HG03097 (cell line): Measurements from ENCODE around the gene GRAMD4.
A peak's percentile ranks its signal among the peaks of the same experiment; 100 is the strongest.

Source experiments
- ATAC-seq: cut with Tn5 transposase; IDR thresholded peaks from one replicate; pipeline ENCODE4 v1.9.1; 2021; ENCODE audit not compliant: unreplicated experiment, low FRiP score

GRAMD4 gene

DNA sequence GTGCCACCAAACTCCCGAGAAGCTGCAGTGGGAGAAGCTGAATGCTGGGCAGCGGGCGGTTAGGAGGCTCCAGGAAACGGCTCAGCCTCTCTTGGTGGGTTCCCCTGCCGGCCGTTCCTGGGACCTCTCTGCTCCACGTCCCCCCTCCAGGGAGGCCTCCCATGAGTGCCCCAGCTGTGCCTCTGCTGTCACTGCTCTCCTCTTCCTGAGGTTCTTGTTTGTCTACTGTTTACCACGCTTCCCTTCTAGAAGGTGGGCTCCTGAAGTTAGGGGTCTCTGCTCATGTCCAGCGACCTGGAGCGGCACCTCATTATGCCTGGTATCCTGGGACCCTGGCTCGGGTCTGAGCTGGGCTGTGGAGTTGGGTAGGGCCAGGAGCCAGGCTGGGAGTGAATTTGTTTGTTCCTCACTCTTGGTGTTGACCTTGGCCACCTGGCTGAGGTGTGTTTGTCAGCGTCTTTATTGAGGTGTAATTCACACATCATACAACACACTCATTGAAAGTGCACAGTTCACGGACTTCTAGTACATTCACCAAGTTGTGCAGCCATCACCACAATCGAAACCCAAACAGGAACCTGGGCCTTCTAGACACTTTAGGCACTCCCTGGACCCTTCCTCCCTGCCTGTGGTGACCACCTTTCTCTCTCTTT lies 37.8 kb upstream of the GRAMD4 start:
- ATAC-seq, result no peak

DNA sequence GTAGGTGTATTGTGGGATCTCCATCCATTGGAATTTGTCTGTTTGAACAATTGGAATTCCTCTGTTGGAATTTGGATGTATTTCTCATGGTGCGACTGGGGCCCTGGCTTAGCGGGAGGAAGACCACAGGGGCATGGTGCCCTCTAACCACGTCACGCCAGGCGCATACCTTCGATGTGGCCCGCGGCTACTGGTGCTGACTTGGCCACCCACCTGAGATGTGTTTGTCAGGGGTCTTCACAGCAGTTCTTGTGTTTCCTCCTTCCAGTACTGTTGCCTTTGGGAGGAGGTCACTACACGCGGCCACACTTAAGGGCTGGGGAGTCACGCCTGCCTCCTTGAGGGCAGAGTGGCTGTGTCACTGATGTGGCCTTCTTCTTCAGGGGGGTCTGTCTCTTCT lies 36.6 kb upstream of the GRAMD4 start:
- no peak for ATAC-seq

DNA sequence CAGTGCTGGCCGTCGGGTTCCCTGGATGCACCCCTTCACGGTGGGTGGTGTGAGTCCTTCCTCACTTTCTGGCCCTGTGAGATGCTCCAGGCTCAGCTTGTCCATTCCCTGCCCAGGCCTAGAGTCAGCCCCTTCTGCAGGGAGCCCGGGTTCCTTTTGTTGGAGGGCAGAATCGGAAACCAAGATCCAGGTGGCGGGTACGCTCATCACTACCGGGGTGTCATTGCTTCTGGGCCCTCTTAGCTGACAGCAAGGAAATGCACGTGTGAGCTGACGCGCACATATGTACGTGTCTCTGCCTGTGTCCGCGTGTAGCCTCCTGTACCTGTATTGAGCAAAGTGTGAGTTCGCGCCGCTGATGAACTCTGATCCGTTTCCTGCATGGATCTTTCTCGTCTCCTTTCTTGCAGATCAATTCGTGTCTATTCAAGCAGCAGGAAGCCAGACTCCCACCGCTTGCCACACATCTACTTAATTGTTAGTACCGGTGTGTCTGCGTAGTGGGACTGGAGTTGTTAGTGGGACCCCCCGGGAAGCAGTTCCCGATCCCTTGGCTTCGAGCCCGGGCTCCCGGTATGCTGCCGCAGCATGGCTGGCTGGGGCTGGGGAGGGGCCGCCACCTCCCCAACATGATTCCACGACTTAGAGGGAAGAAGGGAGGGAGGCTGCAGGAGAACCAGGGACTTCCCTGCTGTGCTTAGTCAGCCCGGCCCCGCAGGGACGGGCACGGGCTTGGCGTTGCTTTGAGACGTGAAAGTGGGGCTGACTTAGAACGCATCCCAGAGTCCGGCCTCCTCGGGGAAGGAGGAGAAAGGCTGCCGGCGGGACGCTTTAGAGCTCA lies 35.9 kb upstream of the GRAMD4 start:
- no peak for ATAC-seq

DNA sequence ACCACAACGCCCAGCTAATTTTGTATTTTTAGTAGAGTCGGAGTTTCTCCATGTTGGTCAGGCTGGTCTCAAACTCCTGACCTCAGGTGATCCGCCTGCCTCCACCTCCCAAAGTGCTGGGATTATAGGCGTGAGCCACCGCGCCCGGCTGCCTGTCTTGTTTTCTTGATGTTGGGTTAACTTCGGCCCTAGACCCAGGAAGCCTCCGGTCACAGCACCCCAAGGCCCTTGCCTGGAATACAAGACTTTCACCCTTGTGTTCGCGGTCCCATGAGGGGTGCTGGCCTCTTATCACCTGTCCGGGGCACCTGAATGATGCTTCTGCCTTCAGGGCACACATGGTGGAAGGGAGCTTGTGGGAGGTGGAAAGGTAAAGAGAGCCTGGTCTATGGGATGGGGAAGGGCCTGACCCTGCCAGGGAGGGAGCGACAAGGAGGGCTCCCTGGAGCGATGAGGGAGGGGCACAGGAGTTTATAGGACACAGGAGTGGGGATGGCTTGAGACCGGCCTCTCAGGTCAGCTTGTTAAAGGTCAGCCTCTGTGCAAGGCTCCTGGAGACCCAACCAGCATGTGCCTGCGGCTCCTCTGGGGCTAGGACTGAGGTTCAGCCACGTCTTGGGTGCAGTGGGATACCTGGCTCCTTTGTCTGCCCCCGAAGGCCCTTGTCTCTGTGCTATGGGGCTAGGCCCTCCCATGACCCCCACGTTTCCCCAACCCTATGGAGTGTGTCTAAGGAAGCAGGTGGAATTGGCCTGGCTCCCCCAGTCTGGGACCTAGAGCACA lies 34.7 kb upstream of the GRAMD4 start:
- no peak for ATAC-seq

DNA sequence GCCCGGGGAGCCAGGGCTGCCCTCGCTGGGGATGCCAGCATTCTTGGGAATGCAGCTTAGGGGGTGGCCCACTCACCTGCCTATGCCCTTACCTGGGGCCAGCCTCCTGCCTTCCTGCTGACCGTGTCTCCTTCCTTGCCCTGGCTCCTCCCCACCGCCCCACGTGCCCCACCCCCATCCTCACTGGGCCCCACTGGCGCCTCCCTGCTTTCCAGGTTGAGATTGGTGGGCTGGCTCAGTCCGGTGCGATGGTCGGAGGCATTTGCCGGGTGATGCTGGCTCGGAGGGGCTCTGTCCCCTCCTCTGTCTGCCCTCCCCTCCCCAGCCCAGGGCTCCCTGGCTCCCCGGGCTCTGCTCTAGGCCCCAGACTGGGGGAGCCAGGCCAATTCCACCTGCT lies 34.1 kb upstream of the GRAMD4 start:
- no peak for ATAC-seq

DNA sequence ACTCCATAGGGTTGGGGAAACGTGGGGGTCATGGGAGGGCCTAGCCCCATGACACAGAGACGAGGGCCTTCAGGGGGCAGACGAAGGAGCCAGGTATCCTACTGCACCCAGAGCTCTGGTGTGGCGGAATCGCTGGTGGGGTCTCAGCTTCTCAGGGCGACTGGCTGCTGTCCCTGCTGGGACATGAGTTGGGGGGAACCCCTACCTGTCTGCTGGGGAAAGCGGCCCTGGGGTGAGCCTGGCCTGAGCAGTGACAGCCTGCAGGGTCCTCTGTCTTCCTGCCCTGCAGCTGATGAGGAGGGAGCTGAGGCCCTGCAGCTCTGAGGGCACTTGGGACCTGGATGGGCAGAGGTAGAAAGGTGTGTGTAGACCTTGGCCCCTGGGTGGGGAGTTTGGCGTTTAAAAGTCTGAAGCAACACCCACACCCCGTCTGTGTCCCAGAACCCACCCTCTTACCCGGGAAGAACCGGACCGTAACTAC lies 33.6 kb upstream of the GRAMD4 start:
- no peak for ATAC-seq

DNA sequence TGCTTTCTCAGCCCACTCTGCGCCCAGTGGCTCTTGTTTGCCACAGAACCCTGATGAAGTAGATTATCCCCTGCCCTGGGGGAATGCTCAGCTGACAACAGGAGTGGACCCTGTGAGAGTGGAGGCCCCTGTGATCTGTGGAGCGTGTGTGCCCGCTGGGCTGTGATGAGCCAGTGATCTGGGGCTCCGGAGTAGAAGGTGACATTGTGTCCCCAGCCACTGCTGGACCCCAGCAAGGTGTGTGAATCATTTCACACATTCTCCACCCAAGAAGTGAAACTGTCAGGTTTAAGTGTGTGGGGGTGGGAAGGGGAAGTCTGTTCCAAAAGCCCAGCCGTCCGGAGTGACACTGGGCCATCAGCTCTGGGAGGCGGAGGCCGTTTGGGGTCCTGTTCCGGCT lies 33.1 kb upstream of the GRAMD4 start:
- ATAC-seq, result peak; percentile 36

DNA sequence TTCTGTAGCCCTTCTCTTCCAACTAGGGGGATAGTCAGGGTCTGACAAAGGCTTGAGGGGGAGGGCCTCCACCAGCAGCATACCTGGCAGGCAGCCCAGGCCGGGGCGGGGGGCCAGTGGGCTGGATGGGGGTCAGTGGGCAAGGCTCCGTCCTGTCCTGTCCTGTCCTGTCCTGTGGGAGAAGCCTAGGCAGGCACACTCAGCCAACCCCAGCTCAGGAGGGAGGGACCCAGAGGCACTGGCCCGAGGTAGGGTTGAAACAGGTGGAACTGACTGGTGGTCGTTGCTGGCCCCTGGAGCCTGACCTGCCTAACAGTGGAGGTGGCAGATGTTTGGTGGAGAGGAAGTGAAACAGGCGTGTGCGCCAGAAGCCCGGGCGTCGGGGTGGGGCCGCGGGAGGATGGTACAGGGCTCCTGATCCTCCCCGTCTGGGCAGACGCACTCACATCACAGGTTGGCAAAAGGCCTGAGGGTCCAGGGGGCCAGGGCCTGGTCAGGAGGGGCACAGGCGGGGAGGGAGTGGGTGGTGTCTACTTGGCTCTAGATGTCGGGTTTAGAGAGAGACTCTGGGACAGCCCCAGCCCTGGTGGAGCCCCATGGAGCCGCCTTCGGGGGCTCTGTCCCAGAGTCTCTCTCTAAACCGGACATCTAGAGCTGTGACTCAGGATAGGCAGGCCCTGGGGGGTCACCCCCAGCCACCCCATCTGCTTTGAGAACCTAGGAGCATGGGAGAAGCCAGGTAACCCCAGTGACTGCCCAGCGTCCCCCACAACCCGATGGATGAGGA lies 32.5 kb upstream of the GRAMD4 start:
- peak; percentile 44 for ATAC-seq

DNA sequence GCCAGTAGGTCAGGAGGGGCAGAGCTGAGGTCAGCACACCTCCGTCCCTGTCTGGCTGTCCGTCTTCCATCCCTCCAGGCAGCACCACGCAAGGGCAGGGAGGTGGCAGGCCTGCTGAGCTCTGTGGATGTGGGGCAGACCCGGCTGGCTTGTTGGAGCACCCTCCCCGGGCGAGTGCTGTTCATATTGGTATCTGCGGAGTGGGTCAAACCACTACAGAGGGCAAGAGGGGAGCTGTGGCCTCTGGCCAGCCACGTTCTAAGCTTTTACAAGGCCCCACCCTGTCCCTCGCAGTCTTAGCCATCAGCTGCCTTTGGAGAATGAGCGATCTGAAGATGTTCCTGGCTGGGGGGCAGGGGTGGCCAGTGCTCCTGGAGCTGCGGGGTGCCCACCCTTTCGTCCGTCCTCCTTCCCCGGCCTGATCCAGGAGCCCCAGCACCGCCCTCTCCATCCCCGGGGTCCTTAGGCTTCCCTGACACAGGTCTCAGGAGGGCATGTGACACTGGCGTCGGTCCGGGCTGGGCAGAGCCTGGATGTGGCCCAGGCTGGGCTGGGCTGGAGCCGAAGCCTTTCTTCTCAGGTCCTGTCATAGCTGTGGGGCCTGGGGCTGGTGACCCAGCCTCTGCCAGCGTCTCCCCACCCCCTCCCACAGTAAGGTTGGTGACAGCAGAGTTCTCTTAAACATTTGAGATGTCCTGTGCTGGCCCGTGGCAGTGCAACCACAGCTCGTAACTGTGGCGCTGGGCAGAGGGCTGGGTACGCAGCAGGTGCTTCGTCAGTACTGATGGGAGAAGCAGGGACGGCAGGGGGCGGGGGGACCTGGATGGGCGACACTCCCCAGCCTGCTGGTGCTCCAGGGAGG lies 31.7 kb upstream of the GRAMD4 start:
- ATAC-seq, result no peak

DNA sequence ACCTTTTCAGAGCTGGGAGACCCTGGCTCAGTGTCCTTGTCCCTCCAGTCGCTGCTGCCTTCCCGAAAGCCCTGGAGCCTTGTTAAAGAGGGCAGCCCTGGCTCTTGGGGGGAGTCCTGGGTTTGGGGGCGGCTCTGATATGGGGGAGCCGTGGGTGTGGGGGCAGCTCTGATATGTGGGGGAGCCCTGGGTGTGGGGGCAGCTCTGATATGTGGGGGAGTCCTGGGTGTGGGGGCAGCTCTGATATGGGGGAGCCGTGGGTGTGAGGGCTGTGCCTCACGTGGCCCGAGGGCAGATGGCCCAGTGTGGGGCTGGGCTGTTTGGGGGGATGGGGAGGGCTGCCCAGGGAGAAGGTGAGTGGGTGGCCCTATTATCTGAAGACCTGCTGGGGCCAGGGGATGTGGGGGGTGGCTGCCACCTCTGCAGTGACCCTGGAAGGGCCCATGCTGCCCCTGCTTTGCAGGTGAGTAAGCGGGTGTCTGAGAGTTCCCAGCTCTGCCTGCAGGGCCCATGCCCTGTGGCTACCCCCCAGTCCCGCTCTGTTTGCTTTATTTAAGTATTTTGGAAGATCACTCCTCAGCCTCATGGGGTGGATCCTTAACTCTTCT lies 30.9 kb upstream of the GRAMD4 start:
- ATAC-seq, result no peak

DNA sequence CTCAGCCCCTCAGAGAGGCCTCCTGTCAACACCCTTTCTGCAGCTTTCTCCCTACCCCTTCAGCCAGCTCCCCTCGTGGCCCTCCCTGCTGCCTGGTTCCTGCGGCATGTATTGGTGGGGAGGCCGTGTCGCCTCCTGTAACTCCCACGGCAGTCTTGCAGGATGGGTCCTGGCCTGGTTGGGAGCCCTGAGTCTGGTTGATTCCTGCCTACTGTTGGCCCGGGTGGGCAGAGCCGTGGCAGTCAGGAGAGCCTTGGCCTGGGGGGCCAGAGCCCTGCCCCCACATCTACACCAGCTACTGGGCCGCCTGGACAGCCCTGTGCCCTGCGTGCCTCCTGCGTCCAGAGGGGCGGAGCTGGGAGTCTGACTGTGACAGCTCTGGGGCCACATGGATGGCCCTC lies 30.3 kb upstream of the GRAMD4 start:
- ATAC-seq, result no peak

DNA sequence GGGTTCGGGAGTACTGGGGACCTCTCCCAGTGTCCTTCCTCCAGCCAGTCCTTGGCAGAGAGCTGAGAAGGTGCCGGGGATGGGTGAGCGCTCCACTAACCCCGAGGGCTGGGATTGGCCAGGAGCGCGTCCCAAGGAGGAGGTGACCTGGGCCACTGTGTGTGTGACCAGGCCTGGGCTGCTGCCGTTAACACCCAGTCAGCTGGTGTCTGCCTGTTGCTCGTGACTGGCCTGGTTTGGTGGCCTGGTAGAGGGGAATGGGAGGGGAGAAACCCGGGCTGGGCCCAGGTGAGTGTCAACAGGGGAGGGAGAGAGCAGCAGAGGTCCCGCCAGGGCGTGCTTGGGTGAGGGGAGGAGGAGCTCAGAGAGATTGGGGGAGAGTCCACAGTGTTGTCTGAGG lies 29.9 kb upstream of the GRAMD4 start:
- no peak for ATAC-seq

DNA sequence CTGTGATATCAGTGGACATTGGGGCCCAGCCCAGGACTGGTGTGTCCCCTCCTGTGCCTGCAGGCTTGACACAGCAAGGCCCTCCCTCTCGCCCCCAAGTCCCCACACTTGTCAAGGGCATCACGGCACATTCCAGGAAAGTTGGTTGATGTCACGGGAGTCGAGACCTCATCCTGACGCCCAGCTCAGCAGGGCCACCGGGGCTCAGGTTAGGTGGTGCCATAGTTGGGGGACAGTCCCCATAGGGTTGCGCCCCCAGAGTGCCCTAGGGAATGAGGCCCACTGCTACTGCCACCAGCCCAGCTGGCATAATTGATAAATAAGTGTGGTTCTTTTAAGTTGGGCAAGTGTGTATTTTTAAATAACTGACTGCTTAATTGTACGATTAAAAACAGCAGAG lies 28.3 kb upstream of the GRAMD4 start:
- no peak for ATAC-seq

DNA sequence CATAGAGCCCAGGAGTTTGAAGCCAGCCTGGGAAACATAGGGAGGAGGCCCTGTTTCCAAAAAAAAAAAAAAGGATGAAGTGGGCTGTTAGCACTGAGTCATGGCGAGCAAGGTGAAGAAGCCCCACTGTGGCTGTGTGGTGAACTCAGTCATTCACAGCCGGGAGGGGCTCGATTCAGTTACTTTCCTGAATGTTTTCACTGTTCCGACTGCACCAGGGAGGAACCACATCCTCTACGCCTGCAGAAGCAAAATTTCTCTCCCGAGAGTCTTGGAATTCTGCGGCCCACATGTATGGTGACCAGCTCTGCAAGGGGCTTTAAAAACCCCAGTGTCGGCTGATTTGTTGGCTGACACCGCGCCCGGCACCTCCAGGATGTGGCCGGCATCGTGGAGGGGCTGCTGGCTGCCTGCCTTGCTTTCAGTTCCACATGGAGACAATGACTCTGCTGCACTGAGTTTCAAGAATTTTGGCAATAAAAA lies 27.8 kb upstream of the GRAMD4 start:
- ATAC-seq, result peak; percentile 32

DNA sequence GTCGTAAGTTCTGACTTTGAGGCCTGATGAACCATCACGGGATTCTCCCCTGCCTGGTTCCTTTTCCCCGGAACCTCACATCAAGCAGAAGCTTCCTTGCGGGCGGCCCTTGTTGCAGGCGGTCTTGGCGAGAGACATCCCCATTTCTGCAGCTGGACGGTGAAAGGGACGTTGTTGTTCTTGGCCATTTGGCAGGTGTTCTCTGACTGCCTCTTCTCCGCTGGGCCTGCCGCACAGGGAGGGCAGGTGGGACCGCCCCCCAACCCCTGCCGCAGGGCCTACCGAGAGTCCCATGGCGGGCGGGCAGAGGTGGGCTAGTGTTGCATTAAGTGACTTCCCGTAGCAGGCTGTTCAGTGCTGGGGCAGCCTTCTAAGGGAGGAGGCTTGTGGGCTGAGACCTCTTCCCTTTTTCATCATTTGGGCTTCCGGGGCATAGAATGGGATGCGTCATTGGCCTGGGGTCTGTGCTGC lies 26.9 kb upstream of the GRAMD4 start:
- ATAC-seq, result no peak

DNA sequence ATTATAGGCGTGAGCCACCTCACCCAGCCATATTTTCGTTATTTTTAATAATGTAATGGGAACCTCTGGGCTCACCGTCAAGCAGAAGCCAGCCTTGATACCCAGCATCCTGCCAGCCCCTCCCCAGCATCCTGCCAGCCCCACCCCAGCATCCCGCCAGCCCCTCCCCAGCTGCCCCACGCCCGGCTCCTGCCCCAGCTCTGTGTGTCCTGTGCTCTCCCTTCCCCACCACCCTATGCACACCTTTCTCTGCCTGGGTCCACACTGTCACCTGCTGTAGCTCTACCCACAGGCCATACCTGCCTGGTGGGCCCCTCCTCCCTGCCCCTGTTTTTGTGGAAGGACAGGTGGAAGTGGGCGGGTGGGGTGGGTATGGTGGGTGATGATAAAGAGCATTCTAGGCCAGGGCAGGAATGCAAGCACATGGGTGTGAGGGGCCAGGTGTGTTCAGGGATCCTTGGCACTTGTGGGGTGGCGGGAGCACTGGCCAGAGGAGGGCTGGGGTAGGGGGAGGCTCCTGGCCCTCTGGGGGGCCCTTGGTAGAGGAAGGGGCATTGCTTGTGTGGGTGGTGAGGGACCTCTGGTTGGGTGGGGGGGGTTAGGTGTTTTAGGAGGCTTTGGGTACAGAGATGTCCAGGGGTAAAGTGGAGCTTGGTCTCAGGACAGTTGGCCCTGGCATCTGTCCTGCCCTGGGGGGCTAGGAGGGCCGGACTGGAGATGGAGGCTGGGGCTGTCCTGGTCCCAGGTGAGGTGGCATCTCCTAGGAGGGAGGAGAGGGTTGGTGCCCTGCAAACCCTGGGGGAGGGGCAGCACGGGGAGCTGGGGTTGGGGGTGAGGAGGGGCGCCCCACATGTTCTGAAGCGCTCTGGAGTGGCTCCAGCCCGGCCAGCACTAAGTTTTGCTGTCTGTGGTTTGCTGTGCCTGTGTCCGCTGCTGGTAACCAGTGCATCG lies 25.9 kb upstream of the GRAMD4 start:
- ATAC-seq, result no peak

DNA sequence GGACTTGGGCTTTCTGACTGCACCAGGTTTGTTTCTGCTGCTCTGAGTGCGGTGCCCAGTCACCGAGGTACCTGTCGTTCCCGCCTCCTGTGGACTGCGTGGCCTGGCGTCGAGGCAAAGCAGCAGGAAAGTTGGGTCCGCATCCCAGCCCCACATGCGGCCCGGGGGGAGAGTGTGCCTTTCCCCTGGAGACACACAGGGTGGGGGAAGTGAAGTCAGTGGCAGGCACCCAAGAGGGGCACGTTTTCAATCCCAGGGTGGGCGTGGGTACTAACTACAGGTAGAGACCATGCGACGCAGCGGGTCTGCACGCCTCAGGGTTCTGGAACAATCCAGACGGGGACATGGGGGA lies 25.3 kb upstream of the GRAMD4 start:
- no peak for ATAC-seq

DNA sequence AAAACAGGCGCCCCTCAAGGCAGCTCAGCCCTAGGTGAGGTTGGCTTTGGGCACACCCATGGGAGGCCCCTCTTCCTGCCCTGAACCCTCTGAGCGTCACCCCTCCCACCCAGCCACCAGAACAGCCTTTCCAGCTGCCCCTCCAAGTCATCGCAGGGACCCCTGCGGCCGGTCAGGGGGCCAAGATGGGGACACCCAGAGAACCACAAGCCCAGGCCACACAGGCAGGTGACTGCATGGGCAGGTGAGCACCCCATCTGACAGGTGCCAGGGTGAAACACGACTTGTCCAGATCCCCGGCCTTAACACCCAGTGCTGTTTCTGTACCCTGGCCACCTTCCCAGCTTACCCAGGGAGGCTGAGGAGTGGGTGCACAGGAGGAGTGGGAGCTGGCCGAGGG lies 24.6 kb upstream of the GRAMD4 start:
- no peak for ATAC-seq
